ENCODE data around the gene GOPC.

GOPC gene

GRCh38 chr6:117534974-117535373 is 67.3 kb downstream of the GOPC start:
- TF ChIP-seq SIN3A (IDR thresholded peaks at IDR 0.05; ENCODE audit: borderline replicate concordance, insufficient read depth, low read length) (no peak), FOXP2 (optimal IDR thresholded peaks at IDR 0.05; ENCODE audit: borderline replicate concordance, extremely low read depth, extremely low read length, insufficient read depth) (no peak), REST (IDR thresholded peaks at IDR 0.05; ENCODE audit: insufficient read depth in 1 of 2, low read depth in 2 of 2, low read length in 2 of 2) (0 out of 4 replicates have a peak, but pooled peaks of 1 of the 2 experiments have one; percentile 30), POLR2AphosphoS5 (IDR thresholded peaks at IDR 0.05; ENCODE audit: low read depth, low read length) (no peak)

- no peak for TF ChIP-seq POLR2AphosphoS5 (IDR thresholded peaks at IDR 0.05; ENCODE audit: low read depth, low read length)
- no peak for TF ChIP-seq SIN3A (IDR thresholded peaks at IDR 0.05; ENCODE audit: borderline replicate concordance, insufficient read depth, low read length)
- no peak for TF ChIP-seq FOXP2 (optimal IDR thresholded peaks at IDR 0.05; ENCODE audit: borderline replicate concordance, extremely low read depth, extremely low read length, insufficient read depth)
- TF ChIP-seq TAF1 (IDR thresholded peaks at IDR 0.05; ENCODE audit: borderline replicate concordance, insufficient read depth, low read length), result no peak
Observed at GRCh38 chr6:117533775-117534174, 68.5 kb downstream of the GOPC start.

GRCh38 chr6:117531809-117532725 is 70.2 kb downstream of the GOPC start:
- TF ChIP-seq TAF1 (IDR thresholded peaks at IDR 0.05; ENCODE audit: borderline replicate concordance, insufficient read depth, low read length) (no peak), FOXP2 (optimal IDR thresholded peaks at IDR 0.05; ENCODE audit: borderline replicate concordance, extremely low read depth, extremely low read length, insufficient read depth) (no peak), REST (IDR thresholded peaks at IDR 0.05; ENCODE audit: insufficient read depth in 1 of 2, low read depth in 2 of 2, low read length in 2 of 2) (no peak), SIN3A (IDR thresholded peaks at IDR 0.05; ENCODE audit: borderline replicate concordance, insufficient read depth, low read length) (no peak), POLR2AphosphoS5 (IDR thresholded peaks at IDR 0.05; ENCODE audit: low read depth, low read length) (no peak)

- TF ChIP-seq SIN3A (IDR thresholded peaks at IDR 0.05; ENCODE audit: borderline replicate concordance, insufficient read depth, low read length), result no peak
- TF ChIP-seq POLR2AphosphoS5 (IDR thresholded peaks at IDR 0.05; ENCODE audit: low read depth, low read length), result no peak
- TF ChIP-seq REST (IDR thresholded peaks at IDR 0.05; ENCODE audit: insufficient read depth in 1 of 2, low read depth in 2 of 2, low read length in 2 of 2), result no peak
- no peak for TF ChIP-seq TAF1 (IDR thresholded peaks at IDR 0.05; ENCODE audit: borderline replicate concordance, insufficient read depth, low read length)
- no peak for TF ChIP-seq FOXP2 (optimal IDR thresholded peaks at IDR 0.05; ENCODE audit: borderline replicate concordance, extremely low read depth, extremely low read length, insufficient read depth)
Observed at GRCh38 chr6:117531346-117531745, 71.0 kb downstream of the GOPC start.

GRCh38 chr6:117530467-117531242 is 71.7 kb downstream of the GOPC start:
- TF ChIP-seq TAF1 (IDR thresholded peaks at IDR 0.05; ENCODE audit: borderline replicate concordance, insufficient read depth, low read length), result no peak
- TF ChIP-seq POLR2AphosphoS5 (IDR thresholded peaks at IDR 0.05; ENCODE audit: low read depth, low read length), result no peak
- no peak for TF ChIP-seq SIN3A (IDR thresholded peaks at IDR 0.05; ENCODE audit: borderline replicate concordance, insufficient read depth, low read length)
- TF ChIP-seq REST (IDR thresholded peaks at IDR 0.05; ENCODE audit: insufficient read depth in 1 of 2, low read depth in 2 of 2, low read length in 2 of 2), result no peak
- no peak for TF ChIP-seq FOXP2 (optimal IDR thresholded peaks at IDR 0.05; ENCODE audit: borderline replicate concordance, extremely low read depth, extremely low read length, insufficient read depth)

Measured in PFSK-1 (cell line).